NAMALWA (cell line): ENCODE measurements around the gene MTRF1.
"Not testable (repeated sequence)": the region's sequence is repeated elsewhere in the genome, so short reads cannot be mapped to it uniquely, and the experiment has no call there.

Experiments used
- DNase-seq: peaks from one replicate; pipeline ENCODE4 v3.0.0-alpha.2; 2015; ENCODE audit warnings: low spot score

The MTRF1 gene

GRCh38 chr13:41282129-41282571 is 18.8 kb upstream of the MTRF1 start:
- peak; percentile 27 for DNase-seq

- DNase-seq, result not testable (repeated sequence)
These were observed 15.8 kb upstream of the MTRF1 start for GRCh38 chr13:41279156-41279555.

GRCh38 chr13:41276824-41277223 is 13.4 kb upstream of the MTRF1 start:
- no peak for DNase-seq

GRCh38 chr13:41274881-41275280 is 11.5 kb upstream of the MTRF1 start:
- DNase-seq, result no peak

- DNase-seq, result no peak
These were observed 10.6 kb upstream of the MTRF1 start for GRCh38 chr13:41273831-41274441.

- peak; percentile 30 for DNase-seq
These were observed 8.3 kb upstream of the MTRF1 start for GRCh38 chr13:41271456-41272285.

GRCh38 chr13:41268764-41269163 is 5.4 kb upstream of the MTRF1 start:
- DNase-seq, result peak; percentile 67

GRCh38 chr13:41267106-41267505 is 3.7 kb upstream of the MTRF1 start:
- DNase-seq, result no peak

GRCh38 chr13:41259875-41260501 is 3.4 kb downstream of the MTRF1 start:
- no peak for DNase-seq

GRCh38 chr13:41257535-41257934 is 5.8 kb downstream of the MTRF1 start:
- DNase-seq, result no peak

- no peak for DNase-seq
These were observed 8.5 kb downstream of the MTRF1 start for GRCh38 chr13:41254902-41255301.

GRCh38 chr13:41250993-41251392 is 12.4 kb downstream of the MTRF1 start:
- DNase-seq, result no peak

- DNase-seq, result no peak
These were observed 16.3 kb downstream of the MTRF1 start for GRCh38 chr13:41246969-41247680.

- DNase-seq, result no peak
These were observed 18.8 kb downstream of the MTRF1 start for GRCh38 chr13:41244556-41244955.

- no peak for DNase-seq
These were observed 21.8 kb downstream of the MTRF1 start for GRCh38 chr13:41241626-41242025.

- DNase-seq, result no peak
These were observed 27.0 kb downstream of the MTRF1 start for GRCh38 chr13:41236369-41236768.

GRCh38 chr13:41232578-41233480 is 30.5 kb downstream of the MTRF1 start:
- no peak for DNase-seq

GRCh38 chr13:41231786-41232185 is 31.6 kb downstream of the MTRF1 start:
- DNase-seq, result peak; percentile 47

GRCh38 chr13:41231025-41231677 is 32.2 kb downstream of the MTRF1 start:
- DNase-seq, result no peak

GRCh38 chr13:41229356-41229755 is 34.0 kb downstream of the MTRF1 start:
- no peak for DNase-seq
